RWPE2 (cell line): ENCODE measurements around the gene KPTN.

ENCODE experiments used
- ATAC-seq: fragments of 200-7000 bp; cut with Tn5 transposase; 3 replicates; pipeline ENCODE4 v1.9.1; 2021; ENCODE audit warnings: low read depth
- DNase-seq: peaks from one replicate; pipeline ENCODE4 v3.0.0-alpha.2; 2020; ENCODE audit warnings: low spot score
- H3K27ac ChIP-seq: fragments of 450-650 bp; 2 replicates; pipeline ENCODE4 v1.5.1; 2017; ENCODE audit warnings: mild to moderate bottlenecking; ENCODE audit not compliant: poor library complexity, severe bottlenecking
- H3K27me3 ChIP-seq: fragments of 250-450 bp; sonication (Bioruptor Pico); 2 replicates; pipeline ENCODE4 v1.5.1; 2021; ENCODE audit warnings: mild to moderate bottlenecking, moderate library complexity; ENCODE audit not compliant: insufficient read depth, poor library complexity, severe bottlenecking
- H3K36me3 ChIP-seq: fragments of 250-450 bp; sonication (Bioruptor Pico); 2 replicates; pipeline ENCODE4 v1.5.1; 2020; ENCODE audit warnings: low read depth, mild to moderate bottlenecking, moderate library complexity
- H3K4me1 ChIP-seq: fragments of 250-450 bp; sonication (Bioruptor Pico); 2 replicates; pipeline ENCODE4 v1.5.1; 2021; ENCODE audit warnings: mild to moderate bottlenecking, moderate library complexity; ENCODE audit not compliant: insufficient read depth, poor library complexity, severe bottlenecking
- H3K4me3 ChIP-seq: fragments of 250-450 bp; sonication (Bioruptor Pico); 2 replicates; pipeline ENCODE4 v1.5.1; 2021; ENCODE audit warnings: mild to moderate bottlenecking, moderate library complexity; ENCODE audit not compliant: severe bottlenecking
- H3K9me3 ChIP-seq: fragments of 250-450 bp; sonication (Bioruptor Pico); 2 replicates; pipeline ENCODE4 v1.5.1; 2021; ENCODE audit warnings: mild to moderate bottlenecking, moderate library complexity; ENCODE audit not compliant: severe bottlenecking
- TF ChIP-seq, protein P1 (sequence below): fragments of 450-650 bp; IDR thresholded peaks from one replicate; pipeline ENCODE4 v1.5.1; 2017; ENCODE audit warnings: mild to moderate bottlenecking, moderate library complexity; ENCODE audit not compliant: poor library complexity, severe bottlenecking

The KPTN gene

GRCh38 chr19:47485210-47485609, 1.2 kb upstream of the KPTN start:
- Histone ChIP-seq H3K9me3 (no peaks in the 10 kb centered on the region), H3K4me3 (peak overlapping the region; percentile 93), H3K27ac (peak overlapping the region; percentile 47), H3K27me3 (no peaks in the 10 kb centered on the region), H3K36me3 (peaks cover 10% of the 10 kb centered on the region; the same call in 1 of the 2 replicates), H3K4me1 (no peaks in the 10 kb centered on the region)
- ATAC-seq (no peak), DNase-seq (no peak)
- TF ChIP-seq, protein P1, sequence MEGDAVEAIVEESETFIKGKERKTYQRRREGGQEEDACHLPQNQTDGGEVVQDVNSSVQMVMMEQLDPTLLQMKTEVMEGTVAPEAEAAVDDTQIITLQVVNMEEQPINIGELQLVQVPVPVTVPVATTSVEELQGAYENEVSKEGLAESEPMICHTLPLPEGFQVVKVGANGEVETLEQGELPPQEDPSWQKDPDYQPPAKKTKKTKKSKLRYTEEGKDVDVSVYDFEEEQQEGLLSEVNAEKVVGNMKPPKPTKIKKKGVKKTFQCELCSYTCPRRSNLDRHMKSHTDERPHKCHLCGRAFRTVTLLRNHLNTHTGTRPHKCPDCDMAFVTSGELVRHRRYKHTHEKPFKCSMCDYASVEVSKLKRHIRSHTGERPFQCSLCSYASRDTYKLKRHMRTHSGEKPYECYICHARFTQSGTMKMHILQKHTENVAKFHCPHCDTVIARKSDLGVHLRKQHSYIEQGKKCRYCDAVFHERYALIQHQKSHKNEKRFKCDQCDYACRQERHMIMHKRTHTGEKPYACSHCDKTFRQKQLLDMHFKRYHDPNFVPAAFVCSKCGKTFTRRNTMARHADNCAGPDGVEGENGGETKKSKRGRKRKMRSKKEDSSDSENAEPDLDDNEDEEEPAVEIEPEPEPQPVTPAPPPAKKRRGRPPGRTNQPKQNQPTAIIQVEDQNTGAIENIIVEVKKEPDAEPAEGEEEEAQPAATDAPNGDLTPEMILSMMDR = no peak

DNA sequence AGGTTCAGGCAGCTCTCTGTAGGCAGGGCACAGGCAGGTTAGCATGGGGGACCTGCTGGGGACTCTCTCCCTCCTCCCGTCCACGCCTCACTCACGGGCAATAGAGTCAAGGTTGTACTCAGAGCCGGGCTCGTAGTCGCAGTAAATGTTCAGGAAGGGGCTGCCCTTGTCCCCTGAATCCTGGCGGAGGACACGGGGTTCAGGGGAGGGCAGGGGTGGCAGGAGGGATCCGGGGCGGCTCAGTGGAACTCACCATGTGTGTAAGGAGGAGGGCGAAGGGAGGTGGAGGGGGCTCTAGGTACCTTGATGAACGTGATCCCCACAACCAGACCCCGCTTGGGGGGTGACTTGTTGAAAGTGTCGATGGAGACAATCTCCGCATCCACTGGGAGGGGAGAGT, 819 bp downstream of the KPTN start:
- Histone ChIP-seq H3K27ac (no peak overlapping the region), H3K36me3 (peaks cover 5% of the 10 kb centered on the region; the same call in 1 of the 2 replicates), H3K4me3 (peak overlapping the region; percentile 93), H3K27me3 (no peaks in the 10 kb centered on the region), H3K9me3 (no peaks in the 10 kb centered on the region), H3K4me1 (no peaks in the 10 kb centered on the region)
- ATAC-seq (no peak), DNase-seq (no peak)
- TF ChIP-seq, protein P1 = no peak

DNA sequence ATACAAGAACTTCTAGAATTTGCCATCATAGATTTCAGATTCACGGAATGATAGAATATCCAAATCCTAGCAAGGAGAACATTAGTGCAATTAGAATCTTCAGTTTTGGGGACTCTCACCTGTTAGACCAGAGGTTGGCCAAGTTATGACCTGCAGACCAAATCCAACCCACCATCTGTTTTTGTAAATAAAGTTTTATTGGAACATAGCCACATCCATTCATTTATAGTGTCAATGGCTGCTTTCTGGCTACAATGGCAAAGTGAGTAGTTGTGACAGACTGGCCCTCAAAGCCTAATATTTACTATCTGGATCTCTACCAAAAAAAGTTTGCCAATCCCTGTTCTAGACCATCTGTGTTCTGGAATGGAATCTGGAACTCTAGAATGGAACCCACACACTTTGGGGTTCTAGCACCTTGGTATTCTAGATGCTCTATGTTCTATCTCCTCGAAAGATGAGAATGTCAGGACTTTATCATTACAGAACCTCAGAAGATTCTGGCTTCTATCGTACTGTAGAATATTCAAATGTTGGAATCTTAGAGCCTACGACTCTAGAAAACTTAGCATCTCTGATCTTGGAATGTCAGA, 2.5 kb downstream of the KPTN start:
- H3K4me3 ChIP-seq = no peak overlapping the region
- H3K27ac ChIP-seq = no peak overlapping the region
- peaks cover 5% of the 10 kb centered on the region; the same call in 1 of the 2 replicates for H3K36me3 ChIP-seq
- no peaks in the 10 kb centered on the region for H3K27me3 ChIP-seq
- no peaks in the 10 kb centered on the region for H3K4me1 ChIP-seq
- H3K9me3 ChIP-seq = no peaks in the 10 kb centered on the region
- TF ChIP-seq, protein P1 = no peak
- no peak for DNase-seq
- ATAC-seq = no peak

GRCh38 chr19:47480658-47481057, 3.4 kb downstream of the KPTN start:
- TF ChIP-seq, protein P1 = no peak
- no peak for DNase-seq
- Histone ChIP-seq H3K27me3 (no peaks in the 10 kb centered on the region), H3K27ac (no peak overlapping the region), H3K36me3 (peaks cover 5% of the 10 kb centered on the region; the same call in 1 of the 2 replicates), H3K4me1 (no peaks in the 10 kb centered on the region), H3K9me3 (no peaks in the 10 kb centered on the region), H3K4me3 (no peak overlapping the region)
- ATAC-seq = no peak
